Measurements from ENCODE around the gene MRGPRG. TPM values are rescaled to one million over a fixed set of nuclear protein-coding genes. Genes with fewer than 3 reads are reported as not detected.
"Not testable (repeated sequence)": the region's sequence is repeated elsewhere in the genome, so short reads cannot be mapped to it uniquely, and the experiment has no call there.

The MRGPRG gene, protein sequence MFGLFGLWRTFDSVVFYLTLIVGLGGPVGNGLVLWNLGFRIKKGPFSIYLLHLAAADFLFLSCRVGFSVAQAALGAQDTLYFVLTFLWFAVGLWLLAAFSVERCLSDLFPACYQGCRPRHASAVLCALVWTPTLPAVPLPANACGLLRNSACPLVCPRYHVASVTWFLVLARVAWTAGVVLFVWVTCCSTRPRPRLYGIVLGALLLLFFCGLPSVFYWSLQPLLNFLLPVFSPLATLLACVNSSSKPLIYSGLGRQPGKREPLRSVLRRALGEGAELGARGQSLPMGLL
- not detected in 3 replicates for polyA plus RNA-seq
- not detected for polyA plus RNA-seq (2011; ENCODE audit: low read depth)
- polyA plus RNA-seq (2011; cell fraction: cytosol; rRNA removed): not detected in 2 replicates
- polyA plus RNA-seq (2011; cell fraction: nucleus; rRNA removed): not detected in 2 replicates
- not detected in 2 replicates for polyA plus RNA-seq (2012; ENCODE audit: low replicate concordance)
- polyA minus RNA-seq: not detected in 3 replicates
- not detected for polyA minus RNA-seq (2011; cell fraction: cytosol; rRNA and poly(A)+ RNA removed)
- polyA minus RNA-seq (2011; cell fraction: nucleus; rRNA and poly(A)+ RNA removed): not detected in 2 replicates

- dilution Hi-C loops (cut with MboI; ENCODE audit: extremely low pct_ligation_motif_present, low sequenced_read_pairs): no loop called here
- no peak within 1 kb of the TSS for H2AFZ ChIP-seq (ENCODE audit: control insufficient read depth, low read length)
- H3K9me1 ChIP-seq (ENCODE audit: control insufficient read depth, extremely low read depth, insufficient read depth, low read length): no peaks in the 10 kb centered on the region
- H3K27me3 ChIP-seq (ENCODE audit: control insufficient read depth, extremely low read depth, insufficient read depth, low read length): peaks cover 49% of the 10 kb centered on the region
- H4K20me1 ChIP-seq (ENCODE audit: control insufficient read depth, extremely low read depth, insufficient read depth, low read length): no peaks in the 10 kb centered on the region
- no peaks in the 10 kb centered on the region for H3K36me3 ChIP-seq (ENCODE audit: control insufficient read depth in 2 of 2, extremely low read depth in 1 of 2, insufficient read depth in 2 of 2, low read length in 2 of 2)
- H3K9me3 ChIP-seq (ENCODE audit: control insufficient read depth, low read depth, low read length): no peaks in the 10 kb centered on the region
- no peak within 1 kb of the TSS for H3K9ac ChIP-seq (ENCODE audit: control insufficient read depth, extremely low read depth, insufficient read depth, low read length)
- TF ChIP-seq, protein P1, sequence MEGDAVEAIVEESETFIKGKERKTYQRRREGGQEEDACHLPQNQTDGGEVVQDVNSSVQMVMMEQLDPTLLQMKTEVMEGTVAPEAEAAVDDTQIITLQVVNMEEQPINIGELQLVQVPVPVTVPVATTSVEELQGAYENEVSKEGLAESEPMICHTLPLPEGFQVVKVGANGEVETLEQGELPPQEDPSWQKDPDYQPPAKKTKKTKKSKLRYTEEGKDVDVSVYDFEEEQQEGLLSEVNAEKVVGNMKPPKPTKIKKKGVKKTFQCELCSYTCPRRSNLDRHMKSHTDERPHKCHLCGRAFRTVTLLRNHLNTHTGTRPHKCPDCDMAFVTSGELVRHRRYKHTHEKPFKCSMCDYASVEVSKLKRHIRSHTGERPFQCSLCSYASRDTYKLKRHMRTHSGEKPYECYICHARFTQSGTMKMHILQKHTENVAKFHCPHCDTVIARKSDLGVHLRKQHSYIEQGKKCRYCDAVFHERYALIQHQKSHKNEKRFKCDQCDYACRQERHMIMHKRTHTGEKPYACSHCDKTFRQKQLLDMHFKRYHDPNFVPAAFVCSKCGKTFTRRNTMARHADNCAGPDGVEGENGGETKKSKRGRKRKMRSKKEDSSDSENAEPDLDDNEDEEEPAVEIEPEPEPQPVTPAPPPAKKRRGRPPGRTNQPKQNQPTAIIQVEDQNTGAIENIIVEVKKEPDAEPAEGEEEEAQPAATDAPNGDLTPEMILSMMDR (optimal IDR thresholded peaks at IDR 0.05 in 1 of 3, IDR thresholded peaks at IDR 0.05 in 1 of 3, conservative IDR thresholded peaks at IDR 0.05 in 1 of 3; ENCODE audit: extremely low read depth in 1 of 3, insufficient read depth in 2 of 3, low read length in 3 of 3): no peak
- TF ChIP-seq EZH2 (IDR thresholded peaks at IDR 0.05; ENCODE audit: low read length): no peak
- H3K27ac ChIP-seq (ENCODE audit: control insufficient read depth, insufficient read depth, low read length): no peak within 1 kb of the TSS
- no peaks in the 10 kb centered on the region for H3K79me2 ChIP-seq (ENCODE audit: control insufficient read depth, insufficient read depth, low read length)
- DNase-seq (ENCODE audit: low read depth, low spot score): no peak
- H3K4me2 ChIP-seq (ENCODE audit: control insufficient read depth, extremely low read depth, insufficient read depth, low read depth, low read length): no peak within 1 kb of the TSS
- H3K4me3 ChIP-seq (ENCODE audit: control insufficient read depth in 2 of 3, extremely low read depth in 1 of 3, insufficient read depth in 2 of 3, low read depth in 1 of 3, low read length in 3 of 3): no peak within 1 kb of the TSS
- no peak for FAIRE-seq
- no peaks in the 10 kb centered on the region for H3K4me1 ChIP-seq (ENCODE audit: control insufficient read depth, extremely low read depth, insufficient read depth, low read length)
Observed at GRCh38 chr11:3218483-3219280, at the start of gene MRGPRG. Gene MRGPRG, minus strand, starts transcription at chr11:3218813. Its CDS starts 0 bp downstream, at chr11:3218813.

- H3K4me3 ChIP-seq (ENCODE audit: control insufficient read depth in 2 of 3, extremely low read depth in 1 of 3, insufficient read depth in 2 of 3, low read depth in 1 of 3, low read length in 3 of 3); FAIRE-seq: not testable (repeated sequence)
Observed at GRCh38 chr11:3262548-3262947, 43.9 kb upstream of the MRGPRG start.

DNA sequence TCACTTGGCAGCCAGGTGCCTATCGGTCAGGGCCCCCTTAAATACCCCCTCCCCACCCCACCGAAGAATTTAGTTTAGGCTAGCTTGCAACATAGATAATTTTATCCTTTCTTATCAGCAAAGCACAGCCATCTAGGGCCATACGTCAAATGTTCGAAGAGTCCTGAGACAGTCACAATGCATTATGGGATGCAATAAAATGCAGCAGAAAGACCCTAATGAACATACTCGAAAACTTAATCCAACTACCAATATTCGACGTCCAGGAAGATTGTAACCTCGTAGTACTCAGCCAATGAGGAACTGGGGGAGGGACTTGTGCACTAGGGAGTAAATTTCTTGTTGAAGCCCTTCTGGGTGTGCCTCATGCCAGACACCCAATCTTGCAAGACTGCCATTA lies 43.2 kb upstream of the MRGPRG start:
- H3K4me2 ChIP-seq (ENCODE audit: control insufficient read depth, extremely low read depth, insufficient read depth, low read depth, low read length); H3K36me3 ChIP-seq (ENCODE audit: control insufficient read depth in 2 of 2, extremely low read depth in 1 of 2, insufficient read depth in 2 of 2, low read length in 2 of 2); DNase-seq (ENCODE audit: low read depth, low spot score); H3K9me1 ChIP-seq (ENCODE audit: control insufficient read depth, extremely low read depth, insufficient read depth, low read length); H2AFZ ChIP-seq (ENCODE audit: control insufficient read depth, low read length); dilution Hi-C loops (cut with MboI; ENCODE audit: extremely low pct_ligation_motif_present, low sequenced_read_pairs); H3K4me3 ChIP-seq (ENCODE audit: control insufficient read depth in 2 of 3, extremely low read depth in 1 of 3, insufficient read depth in 2 of 3, low read depth in 1 of 3, low read length in 3 of 3); H3K4me1 ChIP-seq (ENCODE audit: control insufficient read depth, extremely low read depth, insufficient read depth, low read length); H3K79me2 ChIP-seq (ENCODE audit: control insufficient read depth, insufficient read depth, low read length); H4K20me1 ChIP-seq (ENCODE audit: control insufficient read depth, extremely low read depth, insufficient read depth, low read length); H3K27me3 ChIP-seq (ENCODE audit: control insufficient read depth, extremely low read depth, insufficient read depth, low read length); H3K27ac ChIP-seq (ENCODE audit: control insufficient read depth, insufficient read depth, low read length); FAIRE-seq; H3K9me3 ChIP-seq (ENCODE audit: control insufficient read depth, low read depth, low read length); H3K9ac ChIP-seq (ENCODE audit: control insufficient read depth, extremely low read depth, insufficient read depth, low read length): not testable (repeated sequence)

More at GRCh38 chr11:3262548-3262947, 43.9 kb upstream of the MRGPRG start:
- H3K79me2 ChIP-seq (ENCODE audit: control insufficient read depth, insufficient read depth, low read length); dilution Hi-C loops (cut with MboI; ENCODE audit: extremely low pct_ligation_motif_present, low sequenced_read_pairs); H4K20me1 ChIP-seq (ENCODE audit: control insufficient read depth, extremely low read depth, insufficient read depth, low read length); H3K36me3 ChIP-seq (ENCODE audit: control insufficient read depth in 2 of 2, extremely low read depth in 1 of 2, insufficient read depth in 2 of 2, low read length in 2 of 2); H2AFZ ChIP-seq (ENCODE audit: control insufficient read depth, low read length); H3K4me1 ChIP-seq (ENCODE audit: control insufficient read depth, extremely low read depth, insufficient read depth, low read length); H3K9me3 ChIP-seq (ENCODE audit: control insufficient read depth, low read depth, low read length); H3K27me3 ChIP-seq (ENCODE audit: control insufficient read depth, extremely low read depth, insufficient read depth, low read length); H3K9me1 ChIP-seq (ENCODE audit: control insufficient read depth, extremely low read depth, insufficient read depth, low read length); H3K4me2 ChIP-seq (ENCODE audit: control insufficient read depth, extremely low read depth, insufficient read depth, low read depth, low read length); H3K9ac ChIP-seq (ENCODE audit: control insufficient read depth, extremely low read depth, insufficient read depth, low read length); DNase-seq (ENCODE audit: low read depth, low spot score); H3K27ac ChIP-seq (ENCODE audit: control insufficient read depth, insufficient read depth, low read length): not testable (repeated sequence)

DNA sequence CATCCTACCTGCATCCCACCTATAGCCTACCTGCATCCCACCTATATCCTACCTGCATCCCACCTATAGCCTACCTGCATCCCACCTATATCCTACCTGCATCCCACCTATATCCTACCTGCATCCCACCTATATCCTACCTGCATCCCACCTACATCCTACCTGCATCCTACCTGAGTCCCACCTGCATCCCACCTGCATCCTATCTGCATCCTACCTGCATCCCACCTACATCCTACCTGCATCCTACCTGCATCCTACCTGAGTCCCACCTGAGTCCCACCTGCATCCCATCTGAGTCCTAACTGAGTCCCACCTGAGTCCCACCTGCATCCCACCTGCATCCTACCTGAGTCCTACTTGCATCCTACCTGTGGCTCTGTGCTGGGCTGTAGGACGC lies 38.9 kb upstream of the MRGPRG start:
- H3K27ac ChIP-seq (ENCODE audit: control insufficient read depth, insufficient read depth, low read length); FAIRE-seq; dilution Hi-C loops (cut with MboI; ENCODE audit: extremely low pct_ligation_motif_present, low sequenced_read_pairs); DNase-seq (ENCODE audit: low read depth, low spot score); H3K9me1 ChIP-seq (ENCODE audit: control insufficient read depth, extremely low read depth, insufficient read depth, low read length); H3K4me1 ChIP-seq (ENCODE audit: control insufficient read depth, extremely low read depth, insufficient read depth, low read length); H3K9me3 ChIP-seq (ENCODE audit: control insufficient read depth, low read depth, low read length); H3K4me2 ChIP-seq (ENCODE audit: control insufficient read depth, extremely low read depth, insufficient read depth, low read depth, low read length); H3K4me3 ChIP-seq (ENCODE audit: control insufficient read depth in 2 of 3, extremely low read depth in 1 of 3, insufficient read depth in 2 of 3, low read depth in 1 of 3, low read length in 3 of 3); H3K27me3 ChIP-seq (ENCODE audit: control insufficient read depth, extremely low read depth, insufficient read depth, low read length); H3K9ac ChIP-seq (ENCODE audit: control insufficient read depth, extremely low read depth, insufficient read depth, low read length); H4K20me1 ChIP-seq (ENCODE audit: control insufficient read depth, extremely low read depth, insufficient read depth, low read length); H2AFZ ChIP-seq (ENCODE audit: control insufficient read depth, low read length); H3K36me3 ChIP-seq (ENCODE audit: control insufficient read depth in 2 of 2, extremely low read depth in 1 of 2, insufficient read depth in 2 of 2, low read length in 2 of 2); H3K79me2 ChIP-seq (ENCODE audit: control insufficient read depth, insufficient read depth, low read length): not testable (repeated sequence)

Measured in keratinocyte (primary cell).